Adrenal gland (tissue), 5 donors: Measurements from ENCODE around the gene SIDT2.

Experiments used
- CTCF ChIP-seq, 6 experiments: fragments of 450-650 bp in 4 of 6; fragments of 200-600 bp in 2 of 6; sonication (generic) in 1 of 6; IDR thresholded peaks; 1 replicate in 5 of 6; 2 replicates in 1 of 6; pipeline versions ENCODE4 v1.5.1 to v1.8.0; 2016 to 2021; ENCODE audit warnings: antibody characterized with exemption in 6 of 6, mild to moderate bottlenecking in 2 of 6, moderate library complexity in 1 of 6
- POLR2A ChIP-seq, 2 donors: fragments of 450-650 bp; IDR thresholded peaks; one replicate each; pipeline ENCODE4 v1.6.1; 2017; ENCODE audit warnings: antibody characterized with exemption in 2 of 2, mild to moderate bottlenecking in 2 of 2, moderate library complexity in 1 of 2
- donor health status: DM: no; HTN: no; CAD: no.

- no peak for TF ChIP-seq CTCF (IDR thresholded peaks at IDR 0.05)
- TF ChIP-seq POLR2A (IDR thresholded peaks at IDR 0.05) = no peak
Observed at GRCh38 chr11:117183724-117184349, 5.3 kb downstream of the SIDT2 start.
